DOHH2 (cell line): Measurements from ENCODE around the gene SNX12.

Experiments
- H3F3A ChIP-seq: fragments of 200-600 bp; sonication (generic), shearing (Covaris generic); 2 replicates; pipeline ENCODE4 v1.6.0; 2016; ENCODE audit warnings: antibody characterized with exemption, mild to moderate bottlenecking; ENCODE audit not compliant: control insufficient read depth, insufficient read depth
- H3K27ac ChIP-seq: fragments of 200-600 bp; sonication (generic); 2 replicates; pipeline ENCODE4 v1.5.1; 2014; ENCODE audit warnings: low read depth, mild to moderate bottlenecking, low read length, moderate library complexity
- H3K27me3 ChIP-seq: fragments of 200-600 bp; sonication (generic); 2 replicates; pipeline ENCODE4 v1.6.1; 2014; ENCODE audit warnings: mild to moderate bottlenecking, low read length, mixed read lengths; ENCODE audit not compliant: control insufficient read depth
- H3K36me3 ChIP-seq: fragments of 200-600 bp; sonication (generic); 2 replicates; pipeline ENCODE4 v1.6.1; 2014; ENCODE audit warnings: mild to moderate bottlenecking, low read length, moderate library complexity, mixed read lengths; ENCODE audit not compliant: control insufficient read depth
- H3K4me1 ChIP-seq: fragments of 200-600 bp; sonication (generic); 2 replicates; pipeline ENCODE4 v1.6.1; 2014; ENCODE audit warnings: mild to moderate bottlenecking, low read length, mixed read lengths; ENCODE audit not compliant: control insufficient read depth
- H3K4me2 ChIP-seq: fragments of 200-600 bp; sonication (generic); 2 replicates; pipeline ENCODE4 v1.6.0; 2014; ENCODE audit warnings: mild to moderate bottlenecking, low read length, moderate library complexity
- H3K4me3 ChIP-seq: fragments of 200-600 bp; sonication (generic); 2 replicates; pipeline ENCODE4 v1.5.1; 2014; ENCODE audit warnings: mild to moderate bottlenecking, low read length, mixed read lengths
- H3K79me2 ChIP-seq: fragments of 200-600 bp; sonication (generic); 2 replicates; pipeline ENCODE4 v1.6.1; 2014; ENCODE audit warnings: mild to moderate bottlenecking, low read length, mixed read lengths; ENCODE audit not compliant: control insufficient read depth
- H3K9me2 ChIP-seq: fragments of 200-600 bp; sonication (generic); replicated peaks from 2 replicates; pipeline ENCODE4 v1.6.1; 2014; ENCODE audit warnings: mild to moderate bottlenecking, low read length, mixed read lengths; ENCODE audit not compliant: control insufficient read depth
- H3K9me3 ChIP-seq: fragments of 200-600 bp; sonication (generic); 2 replicates; pipeline ENCODE4 v1.6.1; 2014; ENCODE audit warnings: antibody characterized with exemption, low read length, mixed read lengths; ENCODE audit not compliant: control insufficient read depth, insufficient read depth
- H4K20me1 ChIP-seq: fragments of 200-600 bp; sonication (generic); 2 replicates; pipeline ENCODE4 v1.6.0; 2014; ENCODE audit warnings: low read depth, mild to moderate bottlenecking, antibody characterized with exemption, low read length, moderate library complexity; ENCODE audit not compliant: control insufficient read depth, insufficient read depth
- CTCF ChIP-seq: fragments of 200-600 bp; sonication (generic); IDR thresholded peaks from one replicate; pipeline ENCODE4 v1.5.1; 2014; ENCODE audit warnings: antibody characterized with exemption, mild to moderate bottlenecking, low read depth, low read length; ENCODE audit not compliant: poor library complexity, severe bottlenecking
- EZH2phosphoT487 ChIP-seq: fragments of 200-600 bp; sonication (generic); IDR thresholded peaks from 2 replicates; pipeline ENCODE4 v1.6.1; 2017; ENCODE audit warnings: borderline replicate concordance, mild to moderate bottlenecking, antibody characterized with exemption, low read length, moderate library complexity, mixed read lengths

The SNX12 gene

GRCh38 chrX:71111141-71111843 lies 43.2 kb upstream of the SNX12 start, which contains the start of gene IL2RG:
Gene IL2RG (minus strand): TSS chrX:71111577. CDS start chrX:71111539, 38 bp downstream.
- Histone ChIP-seq H3K79me2 (no peaks in the 10 kb centered on the region), H3K9me3 (no peaks in the 10 kb centered on the region), H3K4me1 (peaks cover 24% of the 10 kb centered on the region), H3K27me3 (no peaks in the 10 kb centered on the region), H3K4me2 (peak within 1 kb of the TSS; percentile 67), H3K4me3 (peak within 1 kb of the TSS; percentile 65), H3K9me2 (no peaks in the 10 kb centered on the region), H4K20me1 (no peaks in the 10 kb centered on the region), H3K27ac (peak within 1 kb of the TSS; percentile 42), H3K36me3 (no peaks in the 10 kb centered on the region), H3F3A (no peaks in the 10 kb centered on the region)
- TF ChIP-seq CTCF = no peak

- Histone ChIP-seq H3K4me1 (peaks cover 27% of the 10 kb centered on the region), H3F3A (no peaks in the 10 kb centered on the region), H3K27ac (no peak overlapping the region), H3K9me2 (no peaks in the 10 kb centered on the region), H3K4me3 (no peak overlapping the region), H3K27me3 (no peaks in the 10 kb centered on the region), H3K79me2 (no peaks in the 10 kb centered on the region), H4K20me1 (no peaks in the 10 kb centered on the region), H3K4me2 (no peak overlapping the region), H3K9me3 (no peaks in the 10 kb centered on the region), H3K36me3 (no peaks in the 10 kb centered on the region)
- TF ChIP-seq CTCF = no peak
- no peak for TF ChIP-seq EZH2phosphoT487
Measured at GRCh38 chrX:71109051-71109450, 40.9 kb upstream of the SNX12 start.

GRCh38 chrX:71107762-71108360 lies 39.7 kb upstream of the SNX12 start:
- Histone ChIP-seq H3K27me3 (no peaks in the 10 kb centered on the region), H3K79me2 (no peaks in the 10 kb centered on the region), H4K20me1 (no peaks in the 10 kb centered on the region), H3K9me2 (no peaks in the 10 kb centered on the region), H3K9me3 (no peaks in the 10 kb centered on the region), H3F3A (no peaks in the 10 kb centered on the region), H3K4me2 (no peak overlapping the region), H3K36me3 (no peaks in the 10 kb centered on the region), H3K4me1 (peaks cover 38% of the 10 kb centered on the region), H3K27ac (no peak overlapping the region), H3K4me3 (no peak overlapping the region)
- TF ChIP-seq CTCF (no peak), EZH2phosphoT487 (no peak)
